Naive B cell (primary cell): Measurements from ENCODE around the gene RAB40C. TPM values are rescaled to one million over a fixed set of nuclear protein-coding genes. Genes with fewer than 3 reads are reported as not detected.

Experiments used
- ATAC-seq, 2 donors: fragments of 150-1000 bp; cut with Tn5 transposase; 2 replicates each; pipeline ENCODE4 v1.10.0; 2021; ENCODE audit warnings: low read depth in 2 of 2, mild to moderate bottlenecking in 2 of 2, moderate library complexity in 2 of 2
- DNase-seq: peaks from one replicate; pipeline ENCODE4 v3.0.0; 2022
- H3K27ac Mint-ChIP-seq, 6 donors: one replicate each; pipeline ENCODE4 v1.8.0; 2020 to 2022; ENCODE audit warnings: mild to moderate bottlenecking in 6 of 6, mixed read lengths in 6 of 6, moderate library complexity in 5 of 6, inconsistent platforms in 2 of 6
- H3K27me3 Mint-ChIP-seq, 3 donors: one replicate each; pipeline ENCODE4 v1.8.0; 2021 to 2022; ENCODE audit warnings: mixed read lengths in 3 of 3, mild to moderate bottlenecking in 1 of 3
- H3K36me3 Mint-ChIP-seq, 2 donors: one replicate each; pipeline ENCODE4 v1.8.0; 2020 to 2022; ENCODE audit warnings: mixed read lengths in 2 of 2, inconsistent platforms in 1 of 2, mild to moderate bottlenecking in 1 of 2
- H3K4me1 Mint-ChIP-seq, 3 donors: one replicate each; pipeline ENCODE4 v1.8.0; 2020 to 2022; ENCODE audit warnings: mixed read lengths in 3 of 3, inconsistent platforms in 1 of 3, mild to moderate bottlenecking in 1 of 3, moderate library complexity in 1 of 3
- H3K4me3 Mint-ChIP-seq, 8 donors: one replicate each; pipeline ENCODE4 v1.8.0; 2020 to 2022; ENCODE audit warnings: mild to moderate bottlenecking in 8 of 8, mixed read lengths in 8 of 8, moderate library complexity in 8 of 8, inconsistent platforms in 2 of 8
- H3K9me3 Mint-ChIP-seq, 7 donors: one replicate each; pipeline ENCODE4 v1.8.0; 2020 to 2022; ENCODE audit warnings: mixed read lengths in 7 of 7, mild to moderate bottlenecking in 5 of 7, inconsistent platforms in 2 of 7, moderate library complexity in 1 of 7
- polyA plus RNA-seq, 6 donors: library from polyadenylated mRNA; unstranded; fragments of 300-500 nt; fragmentation: Illumina TruSeq; gene quantifications; one replicate each; pipeline ENCODE4 v1.2.3, GENCODE V29; 2021; ENCODE audit warnings: low read depth in 6 of 6

Gene RAB40C
- polyA plus RNA-seq, 6 donors from 2014 or later: 6.8 to 14.5 (median 9.4) TPM

DNA sequence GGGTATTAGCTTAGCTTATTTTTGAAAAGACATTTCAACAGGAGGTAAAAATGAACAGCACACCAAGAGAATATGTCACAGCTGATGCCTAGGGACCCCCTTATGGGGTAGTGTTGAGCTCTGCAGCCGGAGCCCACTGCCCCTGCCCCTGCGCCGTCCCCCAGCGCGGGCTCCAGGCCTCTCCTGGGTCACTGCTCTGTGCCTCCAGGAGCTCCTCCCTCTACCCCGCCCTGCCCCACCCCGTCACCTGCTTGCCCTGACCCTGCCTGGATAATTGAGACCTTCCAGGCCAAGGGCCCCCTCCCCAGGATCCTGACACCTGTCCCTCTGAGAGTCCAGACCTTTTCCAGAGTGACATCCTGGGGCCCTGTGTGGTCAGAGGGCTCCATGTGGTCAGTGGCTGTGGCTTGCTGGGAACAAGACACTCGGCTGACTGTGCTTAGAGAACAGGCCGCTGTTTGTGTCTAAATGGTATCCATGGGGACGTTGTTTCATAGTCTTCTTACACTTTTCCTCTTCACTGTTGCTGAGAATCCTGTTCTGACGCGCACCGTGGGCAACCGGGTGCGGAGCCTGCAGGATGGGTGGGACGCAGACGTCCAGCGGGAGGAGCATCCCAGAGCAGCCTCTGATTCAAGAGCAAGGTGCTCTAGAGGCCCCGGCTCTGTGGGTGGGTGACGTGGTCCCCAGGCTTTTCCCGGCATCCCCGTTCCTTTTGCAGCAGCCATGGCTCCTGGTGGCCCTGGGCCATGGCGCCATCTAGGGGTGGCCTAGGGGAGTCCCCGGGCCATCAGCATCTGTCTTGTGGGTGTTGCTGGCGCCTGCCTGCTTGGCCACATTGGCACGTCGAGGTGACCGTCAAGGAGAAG is 20.9 kb downstream of the RAB40C start:
- H3K4me3 Mint-ChIP-seq: peak overlapping the region in 1 of 8 donors; percentile 42
- ATAC-seq (peak; percentile 38 to 54), DNase-seq (peak; percentile 31)
- no peaks in the 10 kb centered on the region for H3K36me3 Mint-ChIP-seq
- H3K27ac Mint-ChIP-seq: peak overlapping the region in 3 of 6 donors; percentile 23 to 84 (median 82)
- H3K4me1 Mint-ChIP-seq: peaks cover 27 to 30% (median 29%) of the 10 kb centered on the region in 3 donors
- peaks cover 0 to 1% (median 0%) of the 10 kb centered on the region in 7 donors for H3K9me3 Mint-ChIP-seq
- no peaks in the 10 kb centered on the region for H3K27me3 Mint-ChIP-seq

DNA sequence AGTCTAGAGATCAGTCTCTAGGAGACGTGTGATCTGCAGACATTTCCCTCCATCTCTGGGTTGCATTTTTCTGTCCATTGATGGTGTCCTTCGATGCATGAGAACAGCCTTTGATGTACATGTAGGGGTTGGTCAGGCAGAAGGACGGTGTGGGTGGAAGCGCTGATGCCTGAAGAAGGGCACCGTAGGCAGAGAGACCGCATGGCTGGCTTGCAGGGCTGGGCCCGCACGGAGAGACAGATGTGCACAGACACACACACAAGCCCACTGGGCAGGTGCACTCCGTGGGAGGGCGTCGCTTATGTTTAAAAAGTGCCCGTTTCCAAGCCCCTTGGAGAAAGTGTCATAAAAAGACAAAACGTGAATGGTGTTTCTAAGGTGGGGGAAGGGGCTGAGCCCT is 25.3 kb downstream of the RAB40C start:
- ATAC-seq (no peak), DNase-seq (no peak)
- peaks cover 0 to 1% (median 0%) of the 10 kb centered on the region in 7 donors for H3K9me3 Mint-ChIP-seq
- H3K27me3 Mint-ChIP-seq: no peaks in the 10 kb centered on the region
- H3K4me1 Mint-ChIP-seq: peaks cover 12 to 18% (median 14%) of the 10 kb centered on the region in 3 donors
- no peak overlapping the region for H3K4me3 Mint-ChIP-seq
- H3K27ac Mint-ChIP-seq: no peak overlapping the region
- H3K36me3 Mint-ChIP-seq: no peaks in the 10 kb centered on the region

DNA sequence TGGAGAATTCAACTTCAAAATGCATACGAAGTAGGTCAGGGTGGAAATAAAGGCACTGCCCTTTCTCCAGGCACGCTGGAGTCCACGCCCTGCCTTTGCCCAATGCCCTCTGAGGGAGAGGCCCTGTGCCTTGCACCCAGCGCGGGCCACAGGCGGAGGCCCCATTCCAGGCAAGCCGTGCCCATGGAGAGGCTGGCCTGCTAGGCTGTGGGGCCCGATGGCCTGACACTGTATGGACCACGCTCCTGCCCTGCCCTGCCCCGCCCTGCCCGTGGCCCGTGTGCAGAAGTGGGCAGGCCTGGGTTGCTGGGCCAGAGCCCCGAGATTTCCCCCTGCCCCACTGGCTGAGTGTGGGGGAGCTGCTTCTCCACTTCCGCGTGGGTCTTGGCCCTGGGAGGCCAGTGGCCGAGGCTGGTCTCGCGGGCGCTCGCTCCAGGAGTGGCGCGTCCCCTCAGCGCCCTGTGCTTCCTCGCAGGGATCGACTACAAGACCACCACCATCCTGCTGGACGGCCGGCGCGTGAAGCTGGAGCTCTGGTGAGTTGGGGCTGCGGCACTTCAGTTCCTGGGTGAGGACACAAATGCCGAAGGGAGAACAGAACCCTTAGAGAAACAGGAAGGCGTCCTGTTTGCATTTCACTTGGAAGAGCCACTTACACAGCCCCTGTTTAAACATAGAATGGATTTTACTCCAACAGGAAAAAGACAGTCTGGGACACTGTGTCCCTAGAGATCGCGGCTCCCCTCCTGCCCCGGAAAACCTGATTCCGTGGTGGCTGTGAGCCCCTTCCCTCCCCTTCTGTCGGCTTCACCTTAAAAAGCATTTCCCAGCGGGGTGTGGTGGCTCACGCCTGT is 27.1 kb downstream of the RAB40C start:
- Mint-ChIP-seq H3K27me3 (no peaks in the 10 kb centered on the region), H3K9me3 (no peaks in the 10 kb centered on the region), H3K4me1 (peaks cover 6 to 18% (median 9%) of the 10 kb centered on the region in 3 donors), H3K4me3 (no peak overlapping the region), H3K36me3 (no peaks in the 10 kb centered on the region), H3K27ac (no peak overlapping the region)
- DNase-seq (no peak), ATAC-seq (no peak)

DNA sequence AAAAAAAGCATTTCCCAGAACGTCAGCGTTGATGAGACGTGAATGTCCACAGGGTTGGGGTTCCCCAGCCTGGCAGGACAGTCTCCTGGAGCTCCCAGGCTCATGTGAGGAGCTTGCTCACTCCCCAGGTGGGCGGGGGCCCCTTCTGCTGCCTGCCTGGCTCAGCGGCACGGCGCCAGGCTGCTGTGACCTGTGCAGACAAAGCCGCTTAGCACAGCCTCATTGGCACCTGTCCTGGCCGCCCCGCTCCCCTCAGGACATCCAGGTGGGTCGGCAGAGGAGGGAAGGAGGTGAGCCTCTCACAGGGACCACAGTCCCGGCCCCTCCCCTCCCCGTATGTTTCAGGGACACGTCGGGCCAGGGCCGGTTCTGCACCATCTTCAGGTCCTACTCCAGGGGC is 28.0 kb downstream of the RAB40C start:
- Mint-ChIP-seq H3K4me3 (no peak overlapping the region), H3K36me3 (no peaks in the 10 kb centered on the region), H3K27ac (no peak overlapping the region), H3K27me3 (no peaks in the 10 kb centered on the region), H3K9me3 (no peaks in the 10 kb centered on the region), H3K4me1 (peaks cover 6 to 18% (median 9%) of the 10 kb centered on the region in 3 donors)
- DNase-seq (no peak), ATAC-seq (no peak)

DNA sequence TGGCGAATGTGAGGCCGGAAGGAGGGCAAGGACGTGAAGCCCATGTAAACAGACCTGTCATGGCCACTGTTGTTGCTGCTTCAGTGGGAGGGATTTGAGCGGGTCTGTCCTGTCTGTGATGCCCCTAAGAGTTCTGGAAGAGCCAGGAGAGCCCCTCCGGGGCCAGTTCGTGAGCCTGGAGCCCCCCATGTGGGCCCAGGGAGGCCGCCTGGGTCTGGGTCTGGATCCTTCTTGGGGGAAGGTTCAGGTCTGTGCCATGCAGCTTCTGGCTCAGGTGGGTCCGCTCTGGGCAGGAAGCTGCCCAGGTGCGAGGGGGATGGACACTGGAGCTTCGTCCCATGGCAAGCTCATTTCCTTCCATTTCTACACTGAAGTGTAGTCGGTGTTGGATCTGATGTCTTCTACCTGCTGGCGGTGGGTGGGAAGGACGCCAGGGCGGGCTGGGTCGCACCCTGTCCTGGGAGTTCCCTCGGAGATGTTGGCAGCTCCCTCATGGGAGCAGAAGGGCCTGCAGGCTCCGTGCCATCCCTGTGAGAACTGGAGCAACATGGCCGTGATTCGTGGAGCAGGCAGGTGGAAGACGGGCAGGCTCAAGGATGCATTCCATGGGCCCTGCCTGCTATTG is 29.7 kb downstream of the RAB40C start:
- DNase-seq (no peak), ATAC-seq (no peak)
- H3K27ac Mint-ChIP-seq: no peak overlapping the region
- H3K9me3 Mint-ChIP-seq: no peaks in the 10 kb centered on the region
- H3K27me3 Mint-ChIP-seq: no peaks in the 10 kb centered on the region
- no peaks in the 10 kb centered on the region for H3K36me3 Mint-ChIP-seq
- H3K4me1 Mint-ChIP-seq: peaks cover 6 to 10% (median 8%) of the 10 kb centered on the region in 3 donors
- H3K4me3 Mint-ChIP-seq: no peak overlapping the region

DNA sequence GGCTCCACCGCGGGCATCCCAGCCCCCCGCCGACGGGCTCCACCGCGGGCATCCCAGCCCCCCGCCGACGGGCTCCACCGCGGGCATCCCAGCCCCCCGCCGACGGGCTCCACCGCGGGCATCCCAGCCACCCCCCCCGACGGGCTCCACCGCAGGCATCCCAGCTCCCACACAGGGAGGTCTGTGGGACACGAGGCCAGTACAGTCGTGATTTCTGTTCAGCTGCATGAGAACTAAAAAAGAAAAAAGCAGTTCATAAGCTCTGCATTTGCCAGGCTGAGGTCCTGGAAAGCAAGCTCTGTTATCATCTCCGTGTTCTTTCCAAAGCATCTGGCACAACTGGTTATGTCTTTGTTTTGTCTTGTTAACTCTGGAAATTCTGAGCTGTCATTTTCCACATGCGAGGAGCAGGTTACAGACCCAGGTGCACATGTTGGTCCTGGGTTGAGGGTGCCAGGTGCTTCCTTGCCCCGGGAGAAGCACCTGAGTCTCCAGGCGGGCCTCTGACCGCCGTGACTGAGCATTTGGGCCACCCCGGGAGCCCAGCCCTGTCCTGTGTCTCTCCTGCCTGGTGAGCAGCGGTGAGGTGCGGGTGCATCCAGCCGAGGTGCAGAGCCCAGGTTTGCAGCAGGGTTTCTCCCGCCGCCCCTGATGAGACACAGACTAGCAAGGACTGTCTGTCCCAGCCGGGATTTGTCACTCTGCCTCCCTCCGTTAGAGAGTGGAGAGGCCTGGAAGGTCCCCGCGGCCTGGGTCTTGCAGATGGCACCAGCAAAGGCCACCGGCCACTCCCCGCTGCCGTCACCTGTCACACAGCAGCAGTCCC is 31.0 kb downstream of the RAB40C start:
- Mint-ChIP-seq H3K9me3 (no peaks in the 10 kb centered on the region), H3K4me3 (no peak overlapping the region), H3K27ac (no peak overlapping the region), H3K27me3 (no peaks in the 10 kb centered on the region), H3K4me1 (peaks cover 0 to 3% (median 0%) of the 10 kb centered on the region in 3 donors), H3K36me3 (no peaks in the 10 kb centered on the region)
- no peak for DNase-seq
- ATAC-seq: no peak

DNA sequence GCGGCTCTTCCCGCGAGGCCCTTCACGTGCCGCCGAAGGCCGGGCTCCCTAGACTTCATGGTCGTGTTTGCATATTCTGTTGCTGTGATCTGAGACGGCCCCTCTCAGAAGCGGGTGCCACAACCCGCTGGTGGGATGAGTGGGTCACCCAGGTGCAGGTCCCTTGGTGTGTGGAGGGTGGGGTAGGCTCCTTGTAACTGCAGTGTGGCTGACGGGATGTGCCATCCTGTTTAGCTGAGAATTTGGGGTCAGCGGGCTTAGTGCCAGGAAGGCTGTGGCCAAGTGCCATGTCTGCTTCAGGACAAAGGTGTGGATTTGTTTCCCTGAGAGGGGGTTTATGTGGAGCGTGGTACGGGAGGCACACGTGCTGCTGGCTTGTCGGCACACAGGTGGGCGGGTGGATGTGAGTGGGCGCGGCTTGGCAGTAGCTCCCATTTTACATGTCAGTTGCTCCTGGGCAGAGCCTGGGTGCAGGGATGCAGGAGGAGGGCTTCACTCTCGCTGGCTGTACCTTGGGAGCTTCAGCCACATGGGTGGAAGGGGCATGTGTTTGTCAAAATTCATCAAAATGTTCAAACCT is 31.8 kb downstream of the RAB40C start:
- Mint-ChIP-seq H3K36me3 (no peaks in the 10 kb centered on the region), H3K4me3 (no peak overlapping the region), H3K4me1 (peaks cover 0 to 3% (median 0%) of the 10 kb centered on the region in 3 donors), H3K27ac (peak overlapping the region in 2 of 6 donors; percentile 3 to 81), H3K9me3 (no peaks in the 10 kb centered on the region), H3K27me3 (no peaks in the 10 kb centered on the region)
- no peak for DNase-seq
- no peak for ATAC-seq

DNA sequence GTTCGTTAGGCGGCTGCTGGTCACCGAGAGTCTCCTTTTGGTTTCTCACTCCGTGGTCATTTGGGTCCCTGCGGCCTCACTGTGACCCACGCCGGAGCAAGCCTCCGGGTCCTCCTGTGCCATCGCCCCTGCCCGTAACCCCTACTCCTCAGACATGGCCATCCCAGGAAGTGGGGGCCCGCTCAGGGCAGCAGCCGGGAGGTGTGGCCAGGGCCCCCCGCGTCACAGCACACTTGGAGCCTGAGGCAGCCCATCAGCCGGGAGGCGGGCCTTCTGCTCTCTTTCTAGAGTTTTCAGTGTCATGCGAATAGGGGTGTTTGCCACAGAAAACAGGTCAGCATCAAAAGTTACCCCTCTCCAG is 33.0 kb downstream of the RAB40C start:
- Mint-ChIP-seq H3K4me3 (no peak overlapping the region), H3K36me3 (no peaks in the 10 kb centered on the region)
- DNase-seq: no peak

DNA sequence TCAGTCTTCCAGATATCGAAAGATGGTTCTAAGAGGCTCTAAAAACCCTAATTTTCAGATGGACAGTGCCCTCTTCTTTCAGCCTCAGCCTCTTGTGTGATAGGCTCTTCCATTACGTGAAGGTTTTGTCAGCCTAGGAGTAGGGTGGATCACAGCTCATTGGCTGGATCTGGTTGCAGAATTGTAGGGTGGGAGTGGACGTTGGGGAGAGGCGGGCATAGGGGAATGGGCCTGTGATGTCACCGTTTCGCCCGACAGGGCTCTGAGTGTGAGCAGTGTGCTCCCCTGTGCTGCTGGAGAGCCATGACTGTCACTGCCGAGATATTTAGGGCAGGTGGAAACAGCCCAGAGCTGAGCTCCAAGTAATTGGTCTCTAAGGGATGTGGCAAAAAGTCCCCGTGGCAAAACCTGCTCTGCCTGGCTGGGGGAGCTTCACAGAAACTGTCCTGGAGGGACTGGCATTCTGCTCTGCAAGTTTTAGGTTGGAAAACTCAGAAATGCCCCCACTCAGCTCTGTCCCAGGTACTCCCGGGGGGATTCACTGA is 34.7 kb downstream of the RAB40C start:
- DNase-seq (no peak), ATAC-seq (no peak)
- no peak overlapping the region for H3K4me3 Mint-ChIP-seq
- no peak overlapping the region for H3K27ac Mint-ChIP-seq
- no peaks in the 10 kb centered on the region for H3K27me3 Mint-ChIP-seq
- H3K4me1 Mint-ChIP-seq: peaks cover 0 to 3% (median 0%) of the 10 kb centered on the region in 3 donors
- no peaks in the 10 kb centered on the region for H3K36me3 Mint-ChIP-seq
- H3K9me3 Mint-ChIP-seq: no peaks in the 10 kb centered on the region

More for the DNA sequence above, 33.0 kb downstream of the RAB40C start:
- no peak for ATAC-seq
- H3K27ac Mint-ChIP-seq: no peak overlapping the region
- no peaks in the 10 kb centered on the region for H3K9me3 Mint-ChIP-seq
- no peaks in the 10 kb centered on the region for H3K27me3 Mint-ChIP-seq
- peaks cover 0 to 3% (median 0%) of the 10 kb centered on the region in 3 donors for H3K4me1 Mint-ChIP-seq

DNA sequence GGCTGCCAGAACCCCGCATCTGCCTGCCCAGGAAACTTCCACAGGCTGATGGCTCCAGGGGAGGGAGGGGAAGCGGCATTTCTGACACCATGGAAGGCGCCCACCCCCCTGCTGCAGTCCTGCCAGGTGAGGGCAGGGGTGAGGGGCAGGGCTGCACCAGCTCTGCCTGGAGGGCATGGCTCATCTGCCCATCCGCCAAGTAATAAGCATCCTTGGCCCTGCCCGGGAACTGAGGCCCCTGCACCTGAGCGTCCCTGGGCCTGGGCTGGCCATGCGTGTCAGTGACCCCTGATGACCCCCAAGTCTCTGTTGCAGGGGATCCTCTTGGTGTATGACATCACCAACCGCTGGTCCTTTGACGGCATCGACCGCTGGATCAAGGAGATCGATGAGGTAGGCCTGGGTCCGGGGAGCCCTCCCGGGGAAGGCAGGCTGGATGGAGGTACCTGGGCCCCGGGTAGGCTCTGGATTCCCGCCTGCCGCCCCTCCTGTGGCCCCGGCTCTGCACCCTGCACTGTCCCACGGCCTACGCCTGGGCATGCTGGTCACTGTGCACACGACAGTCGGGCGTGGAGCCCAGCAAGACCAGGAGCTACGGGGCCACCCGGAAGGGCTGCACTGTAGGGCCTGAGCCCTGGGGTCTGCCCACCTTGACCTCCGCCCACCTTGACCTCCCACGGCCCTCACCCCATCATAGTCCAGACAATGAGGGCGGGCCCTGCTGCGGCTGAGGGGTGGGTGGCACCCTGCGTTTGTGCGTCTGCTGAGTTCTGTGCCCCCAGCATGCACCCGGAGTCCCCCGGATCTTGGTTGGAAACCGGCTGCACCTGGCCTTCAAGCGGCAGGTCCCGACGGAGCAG is 35.5 kb downstream of the RAB40C start:
- H3K4me3 Mint-ChIP-seq: no peak overlapping the region
- H3K9me3 Mint-ChIP-seq: no peaks in the 10 kb centered on the region
- H3K27me3 Mint-ChIP-seq: no peaks in the 10 kb centered on the region
- no peaks in the 10 kb centered on the region for H3K36me3 Mint-ChIP-seq
- H3K27ac Mint-ChIP-seq: no peak overlapping the region
- ATAC-seq (no peak), DNase-seq (no peak)
- H3K4me1 Mint-ChIP-seq: peaks cover 0 to 3% (median 0%) of the 10 kb centered on the region in 3 donors

DNA sequence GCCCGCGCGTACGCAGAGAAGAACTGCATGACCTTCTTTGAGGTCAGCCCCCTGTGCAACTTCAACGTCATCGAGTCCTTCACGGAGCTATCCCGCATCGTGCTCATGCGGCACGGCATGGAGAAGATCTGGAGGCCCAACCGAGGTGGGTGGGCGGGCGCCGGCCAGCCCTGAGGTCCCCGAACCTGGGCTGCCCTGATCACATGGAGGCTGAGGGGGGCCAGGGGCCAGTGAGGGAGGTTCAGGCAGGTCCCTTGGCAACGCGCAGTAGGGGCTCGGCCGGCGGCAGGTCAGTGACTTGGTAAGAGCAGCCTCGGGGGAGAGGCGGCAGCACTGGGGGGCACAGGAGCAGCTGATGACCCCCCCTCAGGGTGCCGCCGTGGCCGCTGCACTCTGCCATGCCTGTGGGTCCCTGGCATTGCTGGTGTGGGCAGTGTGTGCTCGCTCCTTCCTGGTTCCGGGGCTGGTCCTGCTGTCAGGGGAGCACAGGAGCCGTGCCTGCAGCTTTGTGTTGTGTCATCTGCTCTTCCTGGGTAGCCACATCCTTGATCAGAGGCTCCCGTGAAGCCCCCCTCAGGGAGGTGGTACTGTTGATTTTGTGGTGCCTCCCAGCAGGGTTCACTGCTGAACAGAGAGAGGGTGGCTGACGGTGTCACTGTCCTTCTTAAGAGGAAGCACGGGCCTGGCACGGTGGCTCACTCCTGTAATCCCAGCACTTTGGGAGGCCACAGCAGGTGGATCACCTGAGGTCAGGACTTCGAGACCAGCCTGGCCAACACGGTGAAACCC is 36.3 kb downstream of the RAB40C start:
- no peak overlapping the region for H3K4me3 Mint-ChIP-seq
- no peak for ATAC-seq
- no peaks in the 10 kb centered on the region for H3K36me3 Mint-ChIP-seq
- no peaks in the 10 kb centered on the region for H3K27me3 Mint-ChIP-seq
- DNase-seq: no peak
- peaks cover 0 to 3% (median 0%) of the 10 kb centered on the region in 3 donors for H3K4me1 Mint-ChIP-seq
- H3K27ac Mint-ChIP-seq: peak overlapping the region in 1 of 6 donors; percentile 59
- no peaks in the 10 kb centered on the region for H3K9me3 Mint-ChIP-seq
